Measurements from ENCODE around the gene ANKRD36C. TPM values are rescaled to one million over a fixed set of nuclear protein-coding genes. Genes with fewer than 3 reads are reported as not detected.

ANKRD36C gene
- total and polyA plus RNA-seq, 2 experiments from 2014 or later, result 12.2 to 15.4 TPM

Small RNA genes lying within 50 kb of the gene (small RNA-seq; reads per million reads assigned to genes)
- not detected for gene RN7SL210P (ENCODE audit: low read depth, low replicate concordance)

Other genes with a start within 250 kb of the ANKRD36C start
- gene GPAT2, start 43.1 kb upstream of the ANKRD36C start, total RNA-seq (2014; rRNA removed; shearing (Covaris generic)), result 0.65 and 1.0 TPM in 2 replicates
- gene GPAT2, start 43.1 kb upstream of the ANKRD36C start, polyA plus RNA-seq (2016; fragmentation: Nextera tagmentation; extraction: Ambion mirVana), result 0.38 and 0.71 TPM in 2 replicates
- gene ADRA2B, start 124.7 kb upstream of the ANKRD36C start, total RNA-seq (2014; rRNA removed; shearing (Covaris generic)), result not detected in 2 replicates
- not detected in 2 replicates for gene ADRA2B, start 124.7 kb upstream of the ANKRD36C start, polyA plus RNA-seq (2016; fragmentation: Nextera tagmentation; extraction: Ambion mirVana)
- gene ASTL, start 146.7 kb upstream of the ANKRD36C start, total RNA-seq (2014; rRNA removed; shearing (Covaris generic)), result 0.25 TPM in 1 of 2 replicates, not detected in the other
- not detected in 2 replicates for gene ASTL, start 146.7 kb upstream of the ANKRD36C start, polyA plus RNA-seq (2016; fragmentation: Nextera tagmentation; extraction: Ambion mirVana)
- 2.4 and 8.8 TPM in 2 replicates for gene DUSP2, start 153.6 kb upstream of the ANKRD36C start, total RNA-seq (2014; rRNA removed; shearing (Covaris generic))
- 3.1 and 3.3 TPM in 2 replicates for gene DUSP2, start 153.6 kb upstream of the ANKRD36C start, polyA plus RNA-seq (2016; fragmentation: Nextera tagmentation; extraction: Ambion mirVana)
- 120 and 129 TPM in 2 replicates for gene STARD7, start 217.0 kb upstream of the ANKRD36C start, total RNA-seq (2014; rRNA removed; shearing (Covaris generic))
- 93.3 and 94.2 TPM in 2 replicates for gene STARD7, start 217.0 kb upstream of the ANKRD36C start, polyA plus RNA-seq (2016; fragmentation: Nextera tagmentation; extraction: Ambion mirVana)